ENCODE measurements around the gene MC3R.

GRCh38 chr20:56222945-56223344, 25.6 kb upstream of the MC3R start:
- TF ChIP-seq CTCF (IDR thresholded peaks at IDR 0.05) (no peak), EP300 (IDR thresholded peaks at IDR 0.05; ENCODE audit: low read depth) (no peak)
